GM06990 (cell line): ENCODE measurements around the gene LMF2.
A peak's percentile ranks its signal among the peaks of the same experiment; 100 is the strongest.

ENCODE experiments used
- DNase-seq: peaks from one replicate; pipeline ENCODE4 v3.0.0-alpha.2; 2011; ENCODE audit not compliant: insufficient read length; ENCODE audit errors: extremely low read depth
- H3K27me3 ChIP-seq: replicated peaks from 2 replicates; pipeline ENCODE4 v1.6.0; 2011; ENCODE audit warnings: low read length; ENCODE audit not compliant: control insufficient read depth, insufficient read depth
- H3K36me3 ChIP-seq: 2 replicates; pipeline ENCODE4 v1.5.1; 2011; ENCODE audit warnings: low read length; ENCODE audit not compliant: control insufficient read depth, insufficient read depth
- H3K4me3 ChIP-seq: replicated peaks from 2 replicates; pipeline ENCODE4 v1.5.1; 2011; ENCODE audit warnings: low read depth, mild to moderate bottlenecking, control low read depth, low read length
- TF ChIP-seq, protein P1 (sequence below): IDR thresholded peaks from 2 replicates; pipeline ENCODE4 v1.5.1; 2011; ENCODE audit warnings: low read length, control low read depth, mild to moderate bottlenecking, inconsistent platforms; ENCODE audit not compliant: insufficient read depth, poor library complexity, severe bottlenecking

LMF2 gene

DNA sequence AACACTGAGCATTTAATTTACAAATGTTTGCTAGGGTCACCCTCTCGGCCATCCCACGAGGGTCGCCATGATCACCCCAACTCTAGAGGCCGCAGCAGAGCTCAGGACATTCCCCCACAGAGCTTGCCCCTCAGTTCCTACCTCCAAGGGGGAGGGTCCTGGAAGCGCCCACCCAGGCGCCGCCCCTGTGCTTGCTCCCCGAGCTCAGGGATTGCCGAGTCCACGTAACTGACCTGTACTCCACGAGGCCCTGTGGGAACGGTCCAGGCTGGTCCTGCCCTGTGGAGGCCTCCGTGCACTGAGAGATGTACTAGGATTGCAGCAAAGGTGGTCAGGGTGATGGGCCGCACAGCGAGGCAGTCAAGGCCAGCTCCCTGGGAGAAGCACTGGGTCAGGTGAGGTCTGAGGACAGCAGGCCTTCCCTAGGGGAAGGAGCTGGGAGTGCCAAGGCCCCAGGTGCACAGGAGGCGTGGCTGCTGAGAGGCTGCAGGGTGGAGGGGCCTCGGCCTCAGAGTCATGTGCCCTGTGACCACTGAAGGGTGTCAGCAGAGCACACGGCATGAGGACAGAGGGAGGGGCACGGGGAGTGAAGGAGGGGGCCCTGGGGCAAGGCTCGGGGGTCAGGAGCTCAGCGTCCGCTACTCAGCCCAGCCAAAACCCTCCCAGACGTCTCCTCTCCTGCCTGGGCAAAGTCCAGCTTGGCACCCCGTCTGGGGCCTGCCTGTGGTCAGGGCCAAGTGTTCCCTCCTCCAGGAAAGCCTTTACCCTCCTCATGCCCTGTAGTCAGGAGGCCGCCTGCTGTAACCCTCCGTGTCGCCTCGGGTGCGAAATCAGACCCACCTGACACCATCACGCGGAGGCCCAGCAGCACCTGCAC is 23.3 kb downstream of the LMF2 start:
- H3K27me3 ChIP-seq, result no peaks in the 10 kb centered on the region; the same call in 1 of the 2 replicates
- H3K4me3 ChIP-seq, result no peak overlapping the region
- no peak for DNase-seq
- H3K36me3 ChIP-seq, result no peaks in the 10 kb centered on the region
- TF ChIP-seq, protein P1, sequence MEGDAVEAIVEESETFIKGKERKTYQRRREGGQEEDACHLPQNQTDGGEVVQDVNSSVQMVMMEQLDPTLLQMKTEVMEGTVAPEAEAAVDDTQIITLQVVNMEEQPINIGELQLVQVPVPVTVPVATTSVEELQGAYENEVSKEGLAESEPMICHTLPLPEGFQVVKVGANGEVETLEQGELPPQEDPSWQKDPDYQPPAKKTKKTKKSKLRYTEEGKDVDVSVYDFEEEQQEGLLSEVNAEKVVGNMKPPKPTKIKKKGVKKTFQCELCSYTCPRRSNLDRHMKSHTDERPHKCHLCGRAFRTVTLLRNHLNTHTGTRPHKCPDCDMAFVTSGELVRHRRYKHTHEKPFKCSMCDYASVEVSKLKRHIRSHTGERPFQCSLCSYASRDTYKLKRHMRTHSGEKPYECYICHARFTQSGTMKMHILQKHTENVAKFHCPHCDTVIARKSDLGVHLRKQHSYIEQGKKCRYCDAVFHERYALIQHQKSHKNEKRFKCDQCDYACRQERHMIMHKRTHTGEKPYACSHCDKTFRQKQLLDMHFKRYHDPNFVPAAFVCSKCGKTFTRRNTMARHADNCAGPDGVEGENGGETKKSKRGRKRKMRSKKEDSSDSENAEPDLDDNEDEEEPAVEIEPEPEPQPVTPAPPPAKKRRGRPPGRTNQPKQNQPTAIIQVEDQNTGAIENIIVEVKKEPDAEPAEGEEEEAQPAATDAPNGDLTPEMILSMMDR, result no peak

DNA sequence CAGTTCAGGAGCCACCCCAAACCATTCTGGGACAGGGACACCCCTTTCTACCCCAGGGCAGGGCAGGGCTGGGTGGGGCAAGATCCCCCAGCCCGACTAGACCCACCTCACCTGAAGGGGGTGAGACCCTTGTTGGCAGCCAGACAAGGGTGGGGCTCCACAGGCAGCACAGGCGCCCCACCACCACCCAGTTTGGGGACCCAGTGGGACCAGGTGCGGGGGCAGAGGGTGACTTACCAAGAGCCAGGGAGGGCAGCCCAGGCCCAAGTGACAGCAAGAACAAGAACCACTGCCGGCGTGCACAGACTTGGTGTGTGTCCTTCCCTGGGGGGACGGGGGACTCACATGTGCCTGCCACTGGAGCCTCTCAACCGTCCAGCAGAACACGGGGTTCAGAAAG is 23.9 kb downstream of the LMF2 start:
- Histone ChIP-seq H3K4me3 (no peak overlapping the region), H3K36me3 (no peaks in the 10 kb centered on the region), H3K27me3 (no peaks in the 10 kb centered on the region; the same call in 1 of the 2 replicates)
- DNase-seq, result no peak
- TF ChIP-seq, protein P1, result no peak

DNA sequence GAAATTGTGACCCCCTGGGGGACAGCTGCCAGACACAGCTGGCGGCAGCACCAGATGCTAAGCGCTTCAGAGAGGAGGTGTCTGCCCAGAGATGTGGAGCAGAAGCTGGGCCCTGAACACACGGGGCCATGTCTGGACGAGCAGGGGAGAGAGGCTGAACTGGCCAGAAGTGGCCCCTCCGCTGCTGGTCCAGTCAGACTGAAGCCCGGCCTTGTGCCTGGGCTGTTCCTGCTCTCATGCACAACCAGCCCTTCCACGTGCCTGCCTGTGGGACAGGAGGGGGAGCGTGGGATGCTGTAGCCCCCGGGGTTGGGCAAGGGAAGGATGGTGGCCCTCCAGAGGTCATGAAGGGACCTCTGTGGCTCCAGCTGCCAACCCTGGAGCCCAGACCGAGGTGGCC is 24.4 kb downstream of the LMF2 start:
- Histone ChIP-seq H3K27me3 (no peaks in the 10 kb centered on the region; the same call in 1 of the 2 replicates), H3K4me3 (no peak overlapping the region), H3K36me3 (no peaks in the 10 kb centered on the region)
- no peak for DNase-seq
- TF ChIP-seq, protein P1, result no peak

DNA sequence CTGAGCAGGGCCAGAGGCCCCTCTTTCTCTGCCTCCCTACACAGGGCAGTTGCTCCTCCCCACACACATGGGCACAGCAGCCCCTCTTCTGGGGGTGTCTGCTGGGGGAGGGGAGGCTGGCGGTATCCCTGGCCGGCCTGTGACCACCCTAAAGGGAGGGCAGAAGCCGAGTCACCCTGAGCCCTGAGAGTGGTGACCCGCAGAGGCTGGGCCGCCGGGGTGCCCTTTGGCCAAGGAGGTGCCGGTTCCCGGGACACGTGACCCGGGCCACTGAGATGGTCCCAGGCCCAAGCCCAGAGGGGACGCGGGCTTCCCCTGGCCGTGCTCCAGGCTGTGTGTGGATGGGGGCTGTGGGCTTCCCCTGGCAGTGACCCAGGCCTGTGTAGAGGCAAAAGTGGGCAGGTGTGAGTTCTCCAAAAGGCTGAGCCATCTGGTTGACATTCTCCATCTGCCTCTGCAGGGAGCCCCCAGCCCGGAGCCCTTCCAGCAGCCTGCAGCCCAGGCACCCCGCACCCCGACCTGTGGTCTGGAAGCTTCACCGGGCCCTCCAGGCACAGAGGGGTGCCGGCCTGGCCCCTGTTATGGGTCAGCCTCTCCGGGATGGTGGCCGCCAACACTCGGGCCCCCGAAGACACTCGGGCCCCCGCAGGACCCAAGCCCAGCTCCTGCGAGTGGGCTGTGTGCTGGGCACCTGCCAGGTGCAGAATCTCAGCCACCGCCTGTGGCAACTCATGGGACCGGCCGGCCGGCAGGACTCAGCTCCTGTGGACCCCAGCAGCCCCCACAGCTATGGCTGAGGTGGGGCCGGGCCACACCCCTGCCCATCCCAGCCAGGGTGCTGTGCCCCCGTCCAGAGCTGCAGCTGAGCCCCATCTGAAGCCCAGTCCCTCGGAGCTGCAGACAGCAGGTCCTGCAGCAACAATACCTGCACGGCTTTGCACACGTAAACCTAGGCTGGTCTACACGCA is 25.1 kb downstream of the LMF2 start:
- no peak for DNase-seq
- H3K36me3 ChIP-seq, result no peaks in the 10 kb centered on the region
- no peaks in the 10 kb centered on the region; the same call in 1 of the 2 replicates for H3K27me3 ChIP-seq
- H3K4me3 ChIP-seq, result peak overlapping the region; percentile 58
- TF ChIP-seq, protein P1, result no peak

DNA sequence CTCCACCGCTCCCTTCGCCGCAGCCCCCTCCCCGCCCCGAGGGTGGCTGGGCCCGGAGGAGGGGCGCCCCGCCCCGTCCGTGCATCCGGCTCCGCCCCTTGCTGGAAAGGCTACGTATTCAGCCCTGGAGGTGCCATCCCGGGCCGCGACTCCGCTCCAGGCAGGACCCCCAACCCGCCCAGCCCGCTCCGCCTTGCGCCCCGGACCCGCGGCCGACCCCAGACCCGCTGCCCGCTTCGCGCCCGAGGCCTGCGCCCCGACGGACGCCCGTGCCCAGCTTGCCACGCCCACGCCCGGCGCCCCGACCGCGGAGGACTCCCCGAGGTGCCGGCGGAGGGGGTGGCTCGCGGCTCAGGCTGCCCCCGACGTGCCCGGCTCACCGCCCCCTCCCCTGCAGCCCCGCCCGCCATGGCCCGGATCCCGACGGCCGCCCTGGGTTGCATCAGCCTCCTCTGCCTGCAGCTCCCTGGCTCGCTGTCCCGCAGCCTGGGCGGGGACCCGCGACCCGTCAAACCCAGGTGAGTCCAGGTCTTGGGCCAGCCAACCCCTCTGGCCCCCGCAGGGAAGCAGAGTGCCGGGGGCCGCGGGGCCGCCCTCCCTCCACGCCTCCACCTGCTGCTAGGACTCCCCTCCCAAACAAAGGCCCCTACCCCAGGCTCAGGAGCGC is 25.9 kb downstream of the LMF2 start, which contains the start of gene ADM2:
Gene ADM2 (plus strand): TSS at position 104 of the 667 bp plus-strand sequence. CDS start 305 bp downstream, at position 409.
- peak within 1 kb of the TSS; percentile 58 for H3K4me3 ChIP-seq
- no peak for DNase-seq
- TF ChIP-seq, protein P1, result no peak
- no peaks in the 10 kb centered on the region; the same call in 1 of the 2 replicates for H3K27me3 ChIP-seq
- no peaks in the 10 kb centered on the region for H3K36me3 ChIP-seq
